ENCODE results near the gene FBXO42. TPM values are rescaled to one million over a fixed set of nuclear protein-coding genes. Genes with fewer than 3 reads are reported as not detected.

Gene FBXO42
- total and polyA plus RNA-seq, 2 of the 8 experiments (the other 6 are each of a cell fraction or from before 2014, with no cell fraction given) = 15.1 to 17.0 TPM

DNA sequence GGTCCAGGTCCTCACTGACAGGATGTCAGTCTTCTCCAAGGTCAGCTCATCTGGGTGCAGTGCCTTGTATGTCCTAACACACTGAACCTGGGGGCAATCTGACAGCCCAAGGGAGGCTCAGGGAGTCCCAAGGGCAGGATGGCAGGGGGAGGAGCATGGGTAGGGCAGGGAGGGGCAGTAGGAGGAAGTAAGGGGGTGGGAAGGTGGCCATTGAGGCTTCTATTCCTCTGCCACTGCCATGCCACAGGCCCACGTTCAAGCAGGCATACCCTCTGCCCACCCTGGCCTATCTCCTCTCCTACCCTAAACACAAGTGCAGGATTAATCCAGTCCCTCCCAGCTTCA lies 153.2 kb downstream of the FBXO42 start:
- H3K4me1 ChIP-seq (replicated peaks in 1 of 4; ENCODE audit: control insufficient read depth in 3 of 4, insufficient read depth in 4 of 4, low read length in 3 of 4) = no peaks in the 10 kb centered on the region
- no peak overlapping the region for H4K5ac ChIP-seq (ENCODE audit: insufficient read length, low read depth, low read length)
- H3K79me2 ChIP-seq (ENCODE audit: control insufficient read depth in 1 of 2, insufficient read depth in 2 of 2, low read length in 2 of 2) = no peaks in the 10 kb centered on the region
- FAIRE-seq (no peak), DNase-seq (ENCODE audit: low read depth in 1 of 2, low spot score in 2 of 2) (no peak)
- no peak overlapping the region for H2BK5ac ChIP-seq (ENCODE audit: low read depth, low read length)
- H3K18ac ChIP-seq (ENCODE audit: extremely low read depth, low read length) = no peak overlapping the region
- no peak overlapping the region for H3K14ac ChIP-seq (ENCODE audit: insufficient read length)
- H3K27ac ChIP-seq (ENCODE audit: low read depth, low read length) = no peak overlapping the region
- no peak overlapping the region for H2BK12ac ChIP-seq (ENCODE audit: low read depth, low read length)
- H3K4me2 ChIP-seq (ENCODE audit: insufficient read depth in 1 of 2, low read depth in 2 of 2, low read length in 2 of 2) = no peak overlapping the region
- 83% methylated on average over 1 of the region's 1 CpG; no CpG with 5 or more reads in 1 of the 2 experiments for WGBS, 2 experiments (ENCODE audit: extremely low coverage in 1 of 2, insufficient coverage in 1 of 2, insufficient read length in 1 of 2, insufficient replicate concordance in 2 of 2, low coverage in 1 of 2, low lambda C conversion rate in 2 of 2, missing lambda C conversion rate in 1 of 2)
- no peak overlapping the region for H3K4me3 ChIP-seq (ENCODE audit: extremely low read depth in 1 of 4, insufficient read depth in 2 of 4, low read depth in 3 of 4, low read length in 4 of 4)
- no peak overlapping the region for H4K8ac ChIP-seq (ENCODE audit: extremely low read depth, insufficient read depth, low read length)
- ChIA-PET CTCF (ENCODE audit: partially characterized antibody) (interaction anchor here (0.6 to 7.6 kb wide), 7 partner anchors 9 to 117 kb away, joined by 3 to 45 read pairs (median 5); partner anchors contain the start of gene ARHGEF19), POLR2A (ENCODE audit: partially characterized antibody) (interaction anchor here (0.6 to 2.0 kb wide), 6 partner anchors 10 to 108 kb away, joined by 3 to 10 read pairs (median 3); no protein-coding TSS in a partner anchor)
- TF ChIP-seq RBBP5 (IDR thresholded peaks at IDR 0.05; ENCODE audit: borderline replicate concordance, low read depth, low read length) = no peak
- TF ChIP-seq, protein P1, sequence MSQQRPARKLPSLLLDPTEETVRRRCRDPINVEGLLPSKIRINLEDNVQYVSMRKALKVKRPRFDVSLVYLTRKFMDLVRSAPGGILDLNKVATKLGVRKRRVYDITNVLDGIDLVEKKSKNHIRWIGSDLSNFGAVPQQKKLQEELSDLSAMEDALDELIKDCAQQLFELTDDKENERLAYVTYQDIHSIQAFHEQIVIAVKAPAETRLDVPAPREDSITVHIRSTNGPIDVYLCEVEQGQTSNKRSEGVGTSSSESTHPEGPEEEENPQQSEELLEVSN (IDR thresholded peaks at IDR 0.05) = no peak
- TF ChIP-seq CHD1 (IDR thresholded peaks at IDR 0.05; ENCODE audit: low read depth, low read length) = no peak
- TF ChIP-seq, protein P2, sequence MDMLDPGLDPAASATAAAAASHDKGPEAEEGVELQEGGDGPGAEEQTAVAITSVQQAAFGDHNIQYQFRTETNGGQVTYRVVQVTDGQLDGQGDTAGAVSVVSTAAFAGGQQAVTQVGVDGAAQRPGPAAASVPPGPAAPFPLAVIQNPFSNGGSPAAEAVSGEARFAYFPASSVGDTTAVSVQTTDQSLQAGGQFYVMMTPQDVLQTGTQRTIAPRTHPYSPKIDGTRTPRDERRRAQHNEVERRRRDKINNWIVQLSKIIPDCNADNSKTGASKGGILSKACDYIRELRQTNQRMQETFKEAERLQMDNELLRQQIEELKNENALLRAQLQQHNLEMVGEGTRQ (IDR thresholded peaks at IDR 0.05; ENCODE audit: low read length) = no peak
- H3K23me2 ChIP-seq (ENCODE audit: low read depth, low read length) = no peaks in the 10 kb centered on the region
- H2BK15ac ChIP-seq (ENCODE audit: low read length) = no peak overlapping the region
- H3K4ac ChIP-seq (replicated peaks; ENCODE audit: insufficient read length, low read depth, low read length) = no peak overlapping the region
- no peak overlapping the region for H3K9ac ChIP-seq (replicated peaks in 1 of 4; ENCODE audit: extremely low read depth in 1 of 4, low read depth in 3 of 4, low read length in 3 of 4)
- no peaks in the 10 kb centered on the region for H3K27me3 ChIP-seq (replicated peaks in 1 of 4; ENCODE audit: control insufficient read depth in 3 of 4, extremely low read depth in 1 of 4, insufficient read depth in 3 of 4, low read length in 3 of 4)
- no peak overlapping the region for H3K23ac ChIP-seq (ENCODE audit: insufficient read length)
- H4K20me1 ChIP-seq (replicated peaks in 1 of 2; ENCODE audit: control insufficient read depth in 1 of 2, insufficient read depth in 2 of 2, low read length in 2 of 2) = peaks cover 0 to 3% of the 10 kb centered on the region in 2 experiments
- H3K79me1 ChIP-seq (ENCODE audit: low read depth, low read length) = peaks cover under 1% of the 10 kb centered on the region; the same call in 1 of the 2 replicates
- H3K9me3 ChIP-seq (ENCODE audit: insufficient read depth in 2 of 2, low read depth in 1 of 2, low read length in 1 of 2) = no peaks in the 10 kb centered on the region
- no peak overlapping the region for H2BK20ac ChIP-seq (ENCODE audit: low read length)
- no peak overlapping the region for H2BK120ac ChIP-seq (replicated peaks; ENCODE audit: low read depth, low read length)
- H2AK5ac ChIP-seq (ENCODE audit: low read depth, low read length) = no peak overlapping the region
- peaks cover 8 to 31% (median 22%) of the 10 kb centered on the region in 4 experiments; a peak in 7 of 8 replicates for H3K36me3 ChIP-seq (ENCODE audit: control insufficient read depth in 2 of 4, insufficient read depth in 4 of 4, low read length in 3 of 4)
- H4K91ac ChIP-seq (replicated peaks; ENCODE audit: insufficient read length, low read length) = no peak overlapping the region
- no peak overlapping the region for H2AFZ ChIP-seq (ENCODE audit: low read length)
- H3K56ac ChIP-seq (replicated peaks; ENCODE audit: insufficient read length, low read depth, low read length) = no peak overlapping the region
